HepG2 (cell line): ENCODE data around the gene CLDN7. TPM values are rescaled to one million over a fixed set of nuclear protein-coding genes. Genes with fewer than 3 reads are reported as not detected.

Source experiments
- ATM ChIP-seq: fragments of 450-650 bp; IDR thresholded peaks from 2 replicates; pipeline ENCODE4 v1.7.1; 2017; ENCODE audit warnings: mild to moderate bottlenecking, borderline replicate concordance
- GATAD1 ChIP-seq: IDR thresholded peaks from 2 replicates; pipeline ENCODE4 v1.6.1; 2016; ENCODE audit warnings: missing genetic modification reagents, missing compliant biosample characterization
- GMEB1 ChIP-seq: sonication (generic); formaldehyde crosslinking; IDR thresholded peaks from 2 replicates; pipeline ENCODE4 v1.5.1; 2020; ENCODE audit warnings: missing genetic modification reagents, mild to moderate bottlenecking, borderline replicate concordance
- HDAC6 ChIP-seq: fragments of 200-600 bp; sonication (generic); IDR thresholded peaks from 2 replicates; pipeline ENCODE4 v1.7.0; 2017; ENCODE audit warnings: mild to moderate bottlenecking, antibody characterized with exemption, low read length, low read depth
- HOXA9 ChIP-seq: sonication (generic); formaldehyde crosslinking; IDR thresholded peaks from 2 replicates; pipeline ENCODE4 v1.8.1; 2022; ENCODE audit warnings: missing genetic modification reagents, mild to moderate bottlenecking, moderate library complexity, borderline replicate concordance
- IRX3 ChIP-seq: sonication (generic); formaldehyde crosslinking; IDR thresholded peaks from 2 replicates; pipeline ENCODE4 v1.8.1; 2023; ENCODE audit warnings: mild to moderate bottlenecking, low read depth, missing genetic modification reagents, borderline replicate concordance
- LBX2 ChIP-seq: sonication (generic); formaldehyde crosslinking; IDR thresholded peaks from 2 replicates; pipeline ENCODE4 v1.5.0; 2020; ENCODE audit warnings: missing genetic modification reagents, mild to moderate bottlenecking, borderline replicate concordance
- MAZ ChIP-seq, 2 experiments: sonication (generic) in 1 of 2; formaldehyde crosslinking in 1 of 2; IDR thresholded peaks; 2 replicates each; pipeline versions ENCODE4 v1.5.0 to v1.6.1; 2012 to 2020; ENCODE audit warnings: low read depth in 2 of 2, mild to moderate bottlenecking in 2 of 2, borderline replicate concordance in 1 of 2, improper control_type of control experiment in 1 of 2, low read length in 1 of 2, missing genetic modification reagents in 1 of 2, moderate library complexity in 1 of 2
- NFRKB ChIP-seq: fragments of 450-650 bp; IDR thresholded peaks from 2 replicates; pipeline ENCODE4 v1.6.1; 2017
- PLSCR1 ChIP-seq: sonication (generic); formaldehyde crosslinking; IDR thresholded peaks from 2 replicates; pipeline ENCODE4 v1.5.0; 2020; ENCODE audit warnings: missing genetic modification reagents, mild to moderate bottlenecking, borderline replicate concordance
- SIN3A ChIP-seq: IDR thresholded peaks from 2 replicates; pipeline ENCODE4 v1.6.1; 2011; ENCODE audit warnings: low read depth, mild to moderate bottlenecking, control low read depth, low read length, borderline replicate concordance
- YY1 ChIP-seq: IDR thresholded peaks from 2 replicates; pipeline ENCODE4 v1.6.1; 2011; ENCODE audit warnings: low read length, low read depth, moderate library complexity, mild to moderate bottlenecking; ENCODE audit not compliant: insufficient read depth, insufficient replicate concordance
- ZKSCAN5 ChIP-seq: sonication (generic); formaldehyde crosslinking; IDR thresholded peaks from 2 replicates; pipeline ENCODE4 v1.5.1; 2020; ENCODE audit warnings: mild to moderate bottlenecking, missing genetic modification reagents
- ZNF350 ChIP-seq: sonication (generic); formaldehyde crosslinking; IDR thresholded peaks from 2 replicates; pipeline ENCODE4 v1.4.0; 2020; ENCODE audit warnings: mild to moderate bottlenecking, low read depth, missing genetic modification reagents, borderline replicate concordance
- ZNF543 ChIP-seq: sonication (generic); formaldehyde crosslinking; IDR thresholded peaks from 2 replicates; pipeline ENCODE4 v1.4.0; 2020; ENCODE audit warnings: mild to moderate bottlenecking, missing genetic modification reagents
- ZNF652 ChIP-seq: IDR thresholded peaks from 2 replicates; pipeline ENCODE4 v1.6.1; 2016; ENCODE audit warnings: low read depth, borderline replicate concordance
- polyA plus RNA-seq, 8 experiments: library from polyadenylated mRNA; depleted of rRNA in 3 of 8; stranded (reverse) in 7 of 8; unstranded in 1 of 8; fragments of >200 nt; fragmentation: Illumina TruSeq in 4 of 8; extraction: Trizol in 4 of 8; gene quantifications; 2 replicates each; pipeline versions ENCODE4 v1.2.1 to v1.2.3, GENCODE V29; 2011 to 2016; ENCODE audit warnings: low read depth in 4 of 8, missing spikeins in 1 of 8, mixed read lengths in 1 of 8; ENCODE audit not compliant: insufficient read depth in 1 of 8
- total RNA-seq, 5 experiments: library from RNA; depleted of rRNA; stranded (reverse); fragments of >200 nt; fragmentation: Illumina TruSeq; extraction: Trizol; gene quantifications; 2 replicates each; pipeline ENCODE4 v1.2.3, GENCODE V29; 2016; ENCODE audit warnings: low read depth in 1 of 5
- TF ChIP-seq, protein P1 (sequence below): sonication (generic); formaldehyde crosslinking; IDR thresholded peaks from 2 replicates; pipeline ENCODE4 v1.4.0; 2020; ENCODE audit warnings: missing genetic modification reagents
- TF ChIP-seq, protein P2 (sequence below): IDR thresholded peaks from 2 replicates; pipeline ENCODE4 v1.6.1; 2016; ENCODE audit warnings: missing genetic modification reagents, missing compliant biosample characterization

The CLDN7 gene
- total and polyA plus RNA-seq, 2 of the 13 experiments (the other 11 are each of a cell fraction or from before 2014, with no cell fraction given), result not detected

GRCh38 chr17:7214300-7215135 is 47.8 kb downstream of the CLDN7 start (continued):
- TF ChIP-seq GMEB1 (CRISPR knock-in tag), result peak; percentile 43; the same call in 1 of the 2 replicates
- TF ChIP-seq HDAC6, result no peak
- TF ChIP-seq PLSCR1 (CRISPR knock-in tag), result no peak
- TF ChIP-seq GATAD1 (CRISPR knock-in tag), result 0 out of 2 replicates have a peak, but pooled peaks have one; percentile 8
- peak; percentile 56; the same call in 1 of the 2 replicates for TF ChIP-seq ZNF350 (CRISPR knock-in tag)
- 0 out of 2 replicates have a peak, but pooled peaks have one; percentile 31 for TF ChIP-seq ZNF543 (CRISPR knock-in tag)
- TF ChIP-seq SIN3A, result peak; percentile 19; the same call in 1 of the 2 replicates
- no peak for TF ChIP-seq IRX3 (CRISPR knock-in tag)
- no peak for TF ChIP-seq ZKSCAN5
- no peak for TF ChIP-seq NFRKB
- peak; percentile 51 for TF ChIP-seq YY1
- TF ChIP-seq ZNF652 (CRISPR knock-in tag), result peak; percentile 98
- peak; percentile 66; the same call in 1 of the 2 replicates for TF ChIP-seq MAZ (IDR thresholded peaks at IDR 0.05; ENCODE audit: borderline replicate concordance, low read depth, low read length)
- TF ChIP-seq MAZ (CRISPR knock-in tag; IDR thresholded peaks at IDR 0.05; ENCODE audit: low read depth), result peak; percentile 8
- TF ChIP-seq, protein P1, sequence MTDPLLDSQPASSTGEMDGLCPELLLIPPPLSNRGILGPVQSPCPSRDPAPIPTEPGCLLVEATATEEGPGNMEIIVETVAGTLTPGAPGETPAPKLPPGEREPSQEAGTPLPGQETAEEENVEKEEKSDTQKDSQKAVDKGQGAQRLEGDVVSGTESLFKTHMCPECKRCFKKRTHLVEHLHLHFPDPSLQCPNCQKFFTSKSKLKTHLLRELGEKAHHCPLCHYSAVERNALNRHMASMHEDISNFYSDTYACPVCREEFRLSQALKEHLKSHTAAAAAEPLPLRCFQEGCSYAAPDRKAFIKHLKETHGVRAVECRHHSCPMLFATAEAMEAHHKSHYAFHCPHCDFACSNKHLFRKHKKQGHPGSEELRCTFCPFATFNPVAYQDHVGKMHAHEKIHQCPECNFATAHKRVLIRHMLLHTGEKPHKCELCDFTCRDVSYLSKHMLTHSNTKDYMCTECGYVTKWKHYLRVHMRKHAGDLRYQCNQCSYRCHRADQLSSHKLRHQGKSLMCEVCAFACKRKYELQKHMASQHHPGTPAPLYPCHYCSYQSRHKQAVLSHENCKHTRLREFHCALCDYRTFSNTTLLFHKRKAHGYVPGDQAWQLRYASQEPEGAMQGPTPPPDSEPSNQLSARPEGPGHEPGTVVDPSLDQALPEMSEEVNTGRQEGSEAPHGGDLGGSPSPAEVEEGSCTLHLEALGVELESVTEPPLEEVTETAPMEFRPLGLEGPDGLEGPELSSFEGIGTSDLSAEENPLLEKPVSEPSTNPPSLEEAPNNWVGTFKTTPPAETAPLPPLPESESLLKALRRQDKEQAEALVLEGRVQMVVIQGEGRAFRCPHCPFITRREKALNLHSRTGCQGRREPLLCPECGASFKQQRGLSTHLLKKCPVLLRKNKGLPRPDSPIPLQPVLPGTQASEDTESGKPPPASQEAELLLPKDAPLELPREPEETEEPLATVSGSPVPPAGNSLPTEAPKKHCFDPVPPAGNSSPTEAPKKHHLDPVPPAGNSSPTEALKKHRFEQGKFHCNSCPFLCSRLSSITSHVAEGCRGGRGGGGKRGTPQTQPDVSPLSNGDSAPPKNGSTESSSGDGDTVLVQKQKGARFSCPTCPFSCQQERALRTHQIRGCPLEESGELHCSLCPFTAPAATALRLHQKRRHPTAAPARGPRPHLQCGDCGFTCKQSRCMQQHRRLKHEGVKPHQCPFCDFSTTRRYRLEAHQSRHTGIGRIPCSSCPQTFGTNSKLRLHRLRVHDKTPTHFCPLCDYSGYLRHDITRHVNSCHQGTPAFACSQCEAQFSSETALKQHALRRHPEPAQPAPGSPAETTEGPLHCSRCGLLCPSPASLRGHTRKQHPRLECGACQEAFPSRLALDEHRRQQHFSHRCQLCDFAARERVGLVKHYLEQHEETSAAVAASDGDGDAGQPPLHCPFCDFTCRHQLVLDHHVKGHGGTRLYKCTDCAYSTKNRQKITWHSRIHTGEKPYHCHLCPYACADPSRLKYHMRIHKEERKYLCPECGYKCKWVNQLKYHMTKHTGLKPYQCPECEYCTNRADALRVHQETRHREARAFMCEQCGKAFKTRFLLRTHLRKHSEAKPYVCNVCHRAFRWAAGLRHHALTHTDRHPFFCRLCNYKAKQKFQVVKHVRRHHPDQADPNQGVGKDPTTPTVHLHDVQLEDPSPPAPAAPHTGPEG, result no peak
- TF ChIP-seq LBX2, result no peak
- TF ChIP-seq HOXA9 (CRISPR knock-in tag), result no peak
- TF ChIP-seq, protein P2, sequence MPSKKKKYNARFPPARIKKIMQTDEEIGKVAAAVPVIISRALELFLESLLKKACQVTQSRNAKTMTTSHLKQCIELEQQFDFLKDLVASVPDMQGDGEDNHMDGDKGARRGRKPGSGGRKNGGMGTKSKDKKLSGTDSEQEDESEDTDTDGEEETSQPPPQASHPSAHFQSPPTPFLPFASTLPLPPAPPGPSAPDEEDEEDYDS, result 0 out of 2 replicates have a peak, but pooled peaks have one; percentile 42
- no peak for TF ChIP-seq ATM
